ENCODE results near the gene S100A11. TPM values are rescaled to one million over a fixed set of nuclear protein-coding genes. Genes with fewer than 3 reads are reported as not detected.
A peak's percentile ranks its signal among the peaks of the same experiment; 100 is the strongest.
"Not testable (repeated sequence)": the region's sequence is repeated elsewhere in the genome, so short reads cannot be mapped to it uniquely, and the experiment has no call there.

S100A11 gene
- 227 and 251 TPM in 2 replicates for total RNA-seq
- 1,391 TPM for polyA plus RNA-seq (2012)

- DNase-seq (ENCODE audit: low read depth): peak; percentile 93
Observed at GRCh38 chr1:152036267-152037216, at the start of gene S100A11. Gene S100A11 (minus strand): TSS chr1:152037004. CDS start chr1:152036915, 89 bp downstream.

- DNase-seq (ENCODE audit: low read depth): no peak
Observed at GRCh38 chr1:152084853-152085252, 48.0 kb upstream of the S100A11 start.

- DNase-seq (ENCODE audit: low read depth): not testable (repeated sequence)
Observed at GRCh38 chr1:152081026-152081425, 44.2 kb upstream of the S100A11 start.

GRCh38 chr1:152080494-152080893, 43.7 kb upstream of the S100A11 start:
- DNase-seq (ENCODE audit: low read depth): not testable (repeated sequence)

GRCh38 chr1:152078831-152079441, 42.1 kb upstream of the S100A11 start:
- DNase-seq (ENCODE audit: low read depth): no peak

GRCh38 chr1:152072311-152072710, 35.5 kb upstream of the S100A11 start:
- DNase-seq (ENCODE audit: low read depth): no peak

- no peak for DNase-seq (ENCODE audit: low read depth)
Observed at GRCh38 chr1:152071123-152071522, 34.3 kb upstream of the S100A11 start.

GRCh38 chr1:152067929-152068328, 31.1 kb upstream of the S100A11 start:
- no peak for DNase-seq (ENCODE audit: low read depth)

GRCh38 chr1:152067150-152067549, 30.3 kb upstream of the S100A11 start:
- no peak for DNase-seq (ENCODE audit: low read depth)

GRCh38 chr1:152061952-152062351, 25.1 kb upstream of the S100A11 start:
- peak; percentile 78 for DNase-seq (ENCODE audit: low read depth)

- peak; percentile 24 for DNase-seq (ENCODE audit: low read depth)
Observed at GRCh38 chr1:152053375-152053774, 16.6 kb upstream of the S100A11 start.

GRCh38 chr1:152052606-152053005, 15.8 kb upstream of the S100A11 start:
- peak; percentile 86 for DNase-seq (ENCODE audit: low read depth)

GRCh38 chr1:152050886-152051675, 14.3 kb upstream of the S100A11 start:
- DNase-seq (ENCODE audit: low read depth): no peak

- DNase-seq (ENCODE audit: low read depth): no peak
Observed at GRCh38 chr1:152049291-152050083, 12.7 kb upstream of the S100A11 start.

- peak; percentile 91 for DNase-seq (ENCODE audit: low read depth)
Observed at GRCh38 chr1:152048416-152049009, 11.7 kb upstream of the S100A11 start.

GRCh38 chr1:152047730-152048415, 11.1 kb upstream of the S100A11 start:
- DNase-seq (ENCODE audit: low read depth): peak; percentile 98

- no peak for DNase-seq (ENCODE audit: low read depth)
Observed at GRCh38 chr1:152047413-152047729, 10.6 kb upstream of the S100A11 start.

- DNase-seq (ENCODE audit: low read depth): no peak
Observed at GRCh38 chr1:152044386-152044785, 7.6 kb upstream of the S100A11 start.

GRCh38 chr1:152043870-152044269, 7.1 kb upstream of the S100A11 start:
- no peak for DNase-seq (ENCODE audit: low read depth)

- no peak for DNase-seq (ENCODE audit: low read depth)
Observed at GRCh38 chr1:152042030-152042429, 5.2 kb upstream of the S100A11 start.
